GM18519 (cell line): ENCODE measurements around the gene SNAI3.

Experiments used
- ATAC-seq: cut with Tn5 transposase; IDR thresholded peaks from one replicate; pipeline ENCODE4 v1.9.1; 2021; ENCODE audit warnings: mild to moderate bottlenecking, moderate library complexity; ENCODE audit not compliant: unreplicated experiment, low FRiP score

The SNAI3 gene

GRCh38 chr16:88653596-88654362, 32.5 kb downstream of the SNAI3 start:
- no peak for ATAC-seq

- ATAC-seq, result no peak
Observed at GRCh38 chr16:88653101-88653500, 33.2 kb downstream of the SNAI3 start.

- ATAC-seq, result no peak
Observed at GRCh38 chr16:88652762-88653063, 33.6 kb downstream of the SNAI3 start.

GRCh38 chr16:88651989-88652761, 34.1 kb downstream of the SNAI3 start:
- ATAC-seq, result no peak

- peak; percentile 43 for ATAC-seq
Observed at GRCh38 chr16:88651276-88651988, 34.9 kb downstream of the SNAI3 start.

- ATAC-seq, result peak; percentile 32
Observed at GRCh38 chr16:88650749-88651275, 35.5 kb downstream of the SNAI3 start, which contains the start of gene CYBA. TSS of gene CYBA (minus strand) at chr16:88651053. CDS start at chr16:88651013, 40 bp downstream.

GRCh38 chr16:88649924-88650748, 36.2 kb downstream of the SNAI3 start:
- no peak for ATAC-seq

- ATAC-seq, result no peak
Observed at GRCh38 chr16:88649195-88649923, 36.9 kb downstream of the SNAI3 start.

- ATAC-seq, result no peak
Observed at GRCh38 chr16:88647178-88648070, 38.9 kb downstream of the SNAI3 start.

GRCh38 chr16:88646345-88647034, 39.8 kb downstream of the SNAI3 start:
- ATAC-seq, result no peak

- no peak for ATAC-seq
Observed at GRCh38 chr16:88645941-88646340, 40.4 kb downstream of the SNAI3 start.

- no peak for ATAC-seq
Observed at GRCh38 chr16:88645455-88645854, 40.9 kb downstream of the SNAI3 start.

- ATAC-seq, result no peak
Observed at GRCh38 chr16:88643644-88643932, 42.7 kb downstream of the SNAI3 start.

- no peak for ATAC-seq
Observed at GRCh38 chr16:88642881-88643643, 43.2 kb downstream of the SNAI3 start.

GRCh38 chr16:88640498-88641247, 45.6 kb downstream of the SNAI3 start:
- ATAC-seq, result no peak

- no peak for ATAC-seq
Observed at GRCh38 chr16:88640039-88640495, 46.2 kb downstream of the SNAI3 start.
